RWPE2 (cell line): ENCODE data around the gene KDM2B.
A peak's percentile ranks its signal among the peaks of the same experiment; 100 is the strongest.

Experiments
- ATAC-seq: fragments of 200-7000 bp; cut with Tn5 transposase; 3 replicates; pipeline ENCODE4 v1.9.1; 2021; ENCODE audit warnings: low read depth
- DNase-seq: peaks from one replicate; pipeline ENCODE4 v3.0.0-alpha.2; 2020; ENCODE audit warnings: low spot score
- H3K27ac ChIP-seq: fragments of 450-650 bp; 2 replicates; pipeline ENCODE4 v1.5.1; 2017; ENCODE audit warnings: mild to moderate bottlenecking; ENCODE audit not compliant: poor library complexity, severe bottlenecking
- H3K27me3 ChIP-seq: fragments of 250-450 bp; sonication (Bioruptor Pico); 2 replicates; pipeline ENCODE4 v1.5.1; 2021; ENCODE audit warnings: mild to moderate bottlenecking, moderate library complexity; ENCODE audit not compliant: insufficient read depth, poor library complexity, severe bottlenecking
- H3K36me3 ChIP-seq: fragments of 250-450 bp; sonication (Bioruptor Pico); 2 replicates; pipeline ENCODE4 v1.5.1; 2020; ENCODE audit warnings: low read depth, mild to moderate bottlenecking, moderate library complexity
- H3K4me1 ChIP-seq: fragments of 250-450 bp; sonication (Bioruptor Pico); 2 replicates; pipeline ENCODE4 v1.5.1; 2021; ENCODE audit warnings: mild to moderate bottlenecking, moderate library complexity; ENCODE audit not compliant: insufficient read depth, poor library complexity, severe bottlenecking
- H3K4me3 ChIP-seq: fragments of 250-450 bp; sonication (Bioruptor Pico); 2 replicates; pipeline ENCODE4 v1.5.1; 2021; ENCODE audit warnings: mild to moderate bottlenecking, moderate library complexity; ENCODE audit not compliant: severe bottlenecking
- H3K9me3 ChIP-seq: fragments of 250-450 bp; sonication (Bioruptor Pico); 2 replicates; pipeline ENCODE4 v1.5.1; 2021; ENCODE audit warnings: mild to moderate bottlenecking, moderate library complexity; ENCODE audit not compliant: severe bottlenecking
- CTCF ChIP-seq: fragments of 450-650 bp; IDR thresholded peaks from one replicate; pipeline ENCODE4 v1.5.1; 2017; ENCODE audit warnings: mild to moderate bottlenecking, moderate library complexity; ENCODE audit not compliant: poor library complexity, severe bottlenecking

The KDM2B gene

GRCh38 chr12:121515615-121516014 lies 65.2 kb downstream of the KDM2B start:
- H3K27ac ChIP-seq: no peak overlapping the region
- DNase-seq: no peak
- H3K4me3 ChIP-seq: no peak overlapping the region
- H3K9me3 ChIP-seq: no peaks in the 10 kb centered on the region
- ATAC-seq: no peak
- no peak for TF ChIP-seq CTCF
- H3K27me3 ChIP-seq: no peaks in the 10 kb centered on the region
- H3K4me1 ChIP-seq: no peaks in the 10 kb centered on the region
- no peaks in the 10 kb centered on the region for H3K36me3 ChIP-seq

GRCh38 chr12:121514184-121514742 lies 66.6 kb downstream of the KDM2B start:
- DNase-seq (no peak), ATAC-seq (0 out of 3 replicates have a peak, but pooled peaks have one; percentile 11)
- no peak overlapping the region for H3K27ac ChIP-seq
- H3K27me3 ChIP-seq: no peaks in the 10 kb centered on the region
- no peaks in the 10 kb centered on the region for H3K4me1 ChIP-seq
- H3K4me3 ChIP-seq: no peak overlapping the region
- H3K36me3 ChIP-seq: no peaks in the 10 kb centered on the region
- no peak for TF ChIP-seq CTCF
- H3K9me3 ChIP-seq: no peaks in the 10 kb centered on the region

- H3K4me1 ChIP-seq: no peaks in the 10 kb centered on the region
- H3K9me3 ChIP-seq: no peaks in the 10 kb centered on the region
- no peak overlapping the region for H3K27ac ChIP-seq
- H3K27me3 ChIP-seq: no peaks in the 10 kb centered on the region
- TF ChIP-seq CTCF: no peak
- no peak for DNase-seq
- ATAC-seq: peak; percentile 89
- H3K4me3 ChIP-seq: no peak overlapping the region
- no peaks in the 10 kb centered on the region for H3K36me3 ChIP-seq
Measured at GRCh38 chr12:121513464-121514183, 67.2 kb downstream of the KDM2B start.

GRCh38 chr12:121512561-121512960 lies 68.3 kb downstream of the KDM2B start:
- H3K27me3 ChIP-seq: no peaks in the 10 kb centered on the region
- no peaks in the 10 kb centered on the region for H3K9me3 ChIP-seq
- H3K4me1 ChIP-seq: no peaks in the 10 kb centered on the region
- TF ChIP-seq CTCF: no peak
- no peak for DNase-seq
- H3K36me3 ChIP-seq: no peaks in the 10 kb centered on the region
- ATAC-seq: no peak
- H3K4me3 ChIP-seq: no peak overlapping the region
- no peak overlapping the region for H3K27ac ChIP-seq

GRCh38 chr12:121511916-121512315 lies 68.9 kb downstream of the KDM2B start:
- no peaks in the 10 kb centered on the region for H3K27me3 ChIP-seq
- no peaks in the 10 kb centered on the region for H3K9me3 ChIP-seq
- no peaks in the 10 kb centered on the region for H3K4me1 ChIP-seq
- no peaks in the 10 kb centered on the region for H3K36me3 ChIP-seq
- no peak for TF ChIP-seq CTCF
- H3K4me3 ChIP-seq: no peak overlapping the region
- no peak for DNase-seq
- no peak overlapping the region for H3K27ac ChIP-seq
- no peak for ATAC-seq
